ENCODE results near the gene SMIM1.

DNA sequence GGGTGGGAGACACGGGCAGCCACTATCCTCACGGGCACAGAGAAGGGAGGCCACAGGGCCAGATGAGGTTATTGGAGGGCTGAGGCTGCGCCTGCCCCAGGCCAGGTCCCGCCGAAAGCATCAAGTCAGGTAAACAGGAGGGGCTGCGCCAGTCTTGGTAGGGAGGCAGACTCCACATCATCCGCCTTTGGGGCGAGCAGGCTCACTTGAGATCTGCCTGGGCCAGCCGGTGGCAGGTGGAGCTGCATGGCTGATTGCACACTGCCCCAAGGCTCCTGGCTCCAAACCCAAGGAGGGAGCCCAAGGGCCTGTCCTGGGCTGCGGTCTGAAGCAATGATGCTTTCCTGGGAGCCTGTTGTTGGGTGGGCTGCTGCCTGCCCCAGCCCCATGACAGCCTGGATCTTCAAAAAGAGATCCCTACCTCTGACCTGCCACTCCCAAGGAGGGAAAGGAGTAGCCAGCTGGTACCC lies 4.6 kb downstream of the SMIM1 start:
- TF ChIP-seq EP300 (IDR thresholded peaks at IDR 0.05): no peak
- no peak for TF ChIP-seq CTCF (IDR thresholded peaks at IDR 0.05)
- TF ChIP-seq POLR2AphosphoS5 (IDR thresholded peaks at IDR 0.05): no peak
- no peak for TF ChIP-seq POLR2A (IDR thresholded peaks at IDR 0.05)
